Left ventricle myocardium inferior (tissue), 1 donor: ENCODE data around the gene PBXIP1. TPM values are rescaled to one million over a fixed set of nuclear protein-coding genes. Genes with fewer than 3 reads are reported as not detected.

ENCODE experiments used
- DNase-seq: peaks from one replicate; pipeline ENCODE4 v3.0.0-alpha.2; 2020
- H3K27ac ChIP-seq: fragments of 200-600 bp; replicated peaks from 2 replicates; pipeline ENCODE4 v1.8.0; 2021
- H3K27me3 ChIP-seq: fragments of 200-600 bp; 2 replicates; pipeline ENCODE4 v1.8.0; 2021; ENCODE audit warnings: low read depth
- H3K36me3 ChIP-seq: fragments of 200-600 bp; 2 replicates; pipeline ENCODE4 v1.8.0; 2021
- H3K4me1 ChIP-seq: fragments of 200-600 bp; 2 replicates; pipeline ENCODE4 v1.8.0; 2021
- H3K4me3 ChIP-seq: fragments of 200-600 bp; 2 replicates; pipeline ENCODE4 v1.8.0; 2021; ENCODE audit warnings: mild to moderate bottlenecking, moderate library complexity
- H3K9me3 ChIP-seq: fragments of 200-600 bp; replicated peaks from 2 replicates; pipeline ENCODE4 v1.8.0; 2021
- CTCF ChIP-seq: fragments of 200-600 bp; IDR thresholded peaks from 2 replicates; pipeline ENCODE4 v1.8.0; 2021; ENCODE audit warnings: antibody characterized with exemption, mild to moderate bottlenecking, borderline replicate concordance
- intact Hi-C: fragments of 100-400 bp; cut with micrococcal nuclease; formaldehyde crosslinking; loops from one replicate; pipeline ENCODE4 v1.11.0; 2022
- total RNA-seq: library from RNA; stranded (reverse); fragmentation: NEBNext Ultra II Directional; extraction: Animal tissue kit (Norgen Biotek cat#: 25700); gene quantifications from one replicate; pipeline ENCODE4 v1.2.1, GENCODE V29; 2021
- donor health status: DM: no; HTN: yes; CAD: no; lungs with severe emphysema.

PBXIP1 gene
- total RNA-seq, 1 donor from 2014 or later = 52.3 TPM

- intact Hi-C loops = no loop called here
- Histone ChIP-seq H3K27me3 (no peaks in the 10 kb centered on the region), H3K27ac (peak overlapping the region; percentile 34), H3K4me3 (no peak overlapping the region), H3K4me1 (peaks cover 82% of the 10 kb centered on the region), H3K36me3 (peaks cover 21% of the 10 kb centered on the region), H3K9me3 (no peaks in the 10 kb centered on the region)
- no peak for DNase-seq
- no peak for TF ChIP-seq CTCF
These were observed 14.4 kb downstream of the PBXIP1 start for GRCh38 chr1:154941333-154942013.

GRCh38 chr1:154940651-154941194 is 15.2 kb downstream of the PBXIP1 start:
- H3K27ac ChIP-seq = no peak overlapping the region
- peaks cover 13% of the 10 kb centered on the region for H3K36me3 ChIP-seq
- H3K4me3 ChIP-seq = no peak overlapping the region
- H3K27me3 ChIP-seq = no peaks in the 10 kb centered on the region
- H3K9me3 ChIP-seq = no peaks in the 10 kb centered on the region
- no peak for DNase-seq
- TF ChIP-seq CTCF = no peak
- H3K4me1 ChIP-seq = peaks cover 87% of the 10 kb centered on the region
- intact Hi-C loops = no loop called here

- DNase-seq = no peak
- H3K4me1 ChIP-seq = peaks cover 90% of the 10 kb centered on the region
- H3K36me3 ChIP-seq = peaks cover 9% of the 10 kb centered on the region
- no peak overlapping the region for H3K27ac ChIP-seq
- H3K9me3 ChIP-seq = no peaks in the 10 kb centered on the region
- no peaks in the 10 kb centered on the region for H3K27me3 ChIP-seq
- intact Hi-C loops = no loop called here
- TF ChIP-seq CTCF = no peak
- no peak overlapping the region for H3K4me3 ChIP-seq
These were observed 15.7 kb downstream of the PBXIP1 start for GRCh38 chr1:154940213-154940560.

- Histone ChIP-seq H3K36me3 (no peaks in the 10 kb centered on the region), H3K9me3 (no peaks in the 10 kb centered on the region), H3K4me3 (no peak overlapping the region), H3K27ac (peak overlapping the region; percentile 97), H3K4me1 (peaks cover 77% of the 10 kb centered on the region), H3K27me3 (no peaks in the 10 kb centered on the region)
- DNase-seq = no peak
- no peak for TF ChIP-seq CTCF
- intact Hi-C loops = no loop called here
These were observed 17.1 kb downstream of the PBXIP1 start for GRCh38 chr1:154938604-154939399.

GRCh38 chr1:154937988-154938386 is 17.9 kb downstream of the PBXIP1 start:
- Histone ChIP-seq H3K36me3 (no peaks in the 10 kb centered on the region), H3K27ac (peak overlapping the region; percentile 97), H3K27me3 (no peaks in the 10 kb centered on the region), H3K9me3 (no peaks in the 10 kb centered on the region), H3K4me1 (peaks cover 69% of the 10 kb centered on the region), H3K4me3 (peak overlapping the region; percentile 75)
- DNase-seq = no peak
- intact Hi-C loops = no loop called here
- no peak for TF ChIP-seq CTCF
